Subcutaneous adipose tissue (tissue), 4 donors: ENCODE results near the gene LGALS9. TPM values are rescaled to one million over a fixed set of nuclear protein-coding genes. Genes with fewer than 3 reads are reported as not detected.

Experiments
- total RNA-seq, 4 donors: library from RNA; depleted of rRNA; stranded (reverse); fragments of >200 nt; gene quantifications; one replicate each; pipeline ENCODE4 v1.1.0, GENCODE V29; 2016
- TF ChIP-seq, protein P1 (sequence below): fragments of 450-650 bp; IDR thresholded peaks from one replicate; pipeline ENCODE4 v1.5.1; 2016; ENCODE audit warnings: low read depth, mild to moderate bottlenecking, control low read depth, antibody characterized with exemption, moderate library complexity

LGALS9 gene
- total RNA-seq, 4 donors from 2014 or later = 32.6 to 174 (median 57.1) TPM

DNA sequence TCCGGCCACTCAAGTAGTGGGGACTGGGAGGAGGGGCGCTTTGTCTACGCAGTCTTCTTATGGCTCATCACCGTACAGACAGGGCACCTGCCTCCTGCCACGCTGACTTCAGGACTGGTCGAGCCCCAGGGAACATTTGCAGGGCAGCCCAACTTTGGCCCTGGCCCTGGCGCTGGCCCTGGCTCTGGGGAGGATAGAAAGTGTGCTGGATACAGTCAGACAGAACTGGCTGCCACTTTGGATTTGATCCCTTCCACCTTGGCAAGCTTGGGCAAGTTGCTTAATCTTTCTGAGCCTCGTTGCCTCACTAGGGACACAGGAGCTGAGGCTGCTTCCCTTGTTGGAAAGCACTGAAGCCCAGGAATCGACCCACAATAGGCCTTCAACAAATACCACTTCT is 13.6 kb downstream of the LGALS9 start:
- TF ChIP-seq, protein P1, sequence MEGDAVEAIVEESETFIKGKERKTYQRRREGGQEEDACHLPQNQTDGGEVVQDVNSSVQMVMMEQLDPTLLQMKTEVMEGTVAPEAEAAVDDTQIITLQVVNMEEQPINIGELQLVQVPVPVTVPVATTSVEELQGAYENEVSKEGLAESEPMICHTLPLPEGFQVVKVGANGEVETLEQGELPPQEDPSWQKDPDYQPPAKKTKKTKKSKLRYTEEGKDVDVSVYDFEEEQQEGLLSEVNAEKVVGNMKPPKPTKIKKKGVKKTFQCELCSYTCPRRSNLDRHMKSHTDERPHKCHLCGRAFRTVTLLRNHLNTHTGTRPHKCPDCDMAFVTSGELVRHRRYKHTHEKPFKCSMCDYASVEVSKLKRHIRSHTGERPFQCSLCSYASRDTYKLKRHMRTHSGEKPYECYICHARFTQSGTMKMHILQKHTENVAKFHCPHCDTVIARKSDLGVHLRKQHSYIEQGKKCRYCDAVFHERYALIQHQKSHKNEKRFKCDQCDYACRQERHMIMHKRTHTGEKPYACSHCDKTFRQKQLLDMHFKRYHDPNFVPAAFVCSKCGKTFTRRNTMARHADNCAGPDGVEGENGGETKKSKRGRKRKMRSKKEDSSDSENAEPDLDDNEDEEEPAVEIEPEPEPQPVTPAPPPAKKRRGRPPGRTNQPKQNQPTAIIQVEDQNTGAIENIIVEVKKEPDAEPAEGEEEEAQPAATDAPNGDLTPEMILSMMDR = no peak

DNA sequence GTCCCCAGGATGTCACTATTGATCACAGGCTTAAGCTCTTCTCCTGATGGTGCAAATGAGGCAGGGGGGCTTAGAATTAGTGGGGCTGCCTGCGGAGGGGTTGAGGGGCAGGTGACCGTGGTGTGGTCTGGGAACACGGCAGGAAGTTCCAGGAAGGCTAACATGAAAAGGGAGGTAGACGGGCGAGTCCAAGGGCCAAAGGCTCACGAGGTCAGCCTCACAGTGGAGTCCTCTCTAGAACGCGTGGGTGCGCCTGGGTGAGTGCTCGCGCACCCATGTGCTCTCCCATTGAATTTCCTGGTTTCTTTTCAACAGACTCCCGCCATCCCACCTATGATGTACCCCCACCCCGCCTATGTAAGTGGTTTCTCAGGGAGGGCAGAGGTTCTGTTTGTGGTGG is 15.2 kb downstream of the LGALS9 start:
- TF ChIP-seq, protein P1 = no peak

DNA sequence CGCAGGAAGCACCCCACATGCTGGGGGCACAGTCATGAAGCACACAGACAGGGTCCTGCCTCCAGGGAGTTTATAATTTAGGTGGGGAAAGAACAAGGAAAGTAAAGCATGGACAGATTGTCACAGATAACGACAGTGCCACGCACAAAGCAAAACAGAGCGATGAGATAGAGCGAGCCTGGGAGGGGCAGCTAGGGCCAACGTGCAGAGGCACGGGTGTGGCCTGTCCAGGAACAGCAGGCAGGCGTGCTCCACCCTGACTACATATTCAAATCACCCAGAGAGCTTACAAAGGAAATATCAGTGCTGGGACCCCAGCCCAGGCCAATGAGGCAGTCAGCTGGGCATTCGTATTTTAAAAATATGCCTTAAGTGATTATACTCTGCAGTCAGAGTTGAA is 16.8 kb downstream of the LGALS9 start:
- TF ChIP-seq, protein P1 = no peak

DNA sequence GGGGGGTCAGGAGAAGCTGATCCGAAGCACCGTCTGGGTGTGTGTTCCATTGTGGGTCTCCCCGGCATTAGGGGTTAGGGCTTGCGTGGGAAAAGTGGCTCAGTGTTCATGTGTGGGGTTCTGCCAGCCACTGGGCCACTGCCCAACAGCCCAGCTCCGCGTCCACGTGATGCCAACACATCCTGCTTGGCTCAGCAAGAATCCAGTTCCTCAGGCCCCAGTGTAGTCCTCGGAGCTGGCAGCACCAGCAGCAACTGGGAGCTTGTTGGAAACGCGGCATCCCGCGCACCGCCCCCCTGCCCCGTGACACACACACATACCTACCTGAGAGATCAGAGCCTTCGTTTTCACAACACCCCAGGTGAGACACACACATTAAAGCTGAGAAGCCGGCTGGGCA is 18.9 kb downstream of the LGALS9 start:
- TF ChIP-seq, protein P1 = no peak

DNA sequence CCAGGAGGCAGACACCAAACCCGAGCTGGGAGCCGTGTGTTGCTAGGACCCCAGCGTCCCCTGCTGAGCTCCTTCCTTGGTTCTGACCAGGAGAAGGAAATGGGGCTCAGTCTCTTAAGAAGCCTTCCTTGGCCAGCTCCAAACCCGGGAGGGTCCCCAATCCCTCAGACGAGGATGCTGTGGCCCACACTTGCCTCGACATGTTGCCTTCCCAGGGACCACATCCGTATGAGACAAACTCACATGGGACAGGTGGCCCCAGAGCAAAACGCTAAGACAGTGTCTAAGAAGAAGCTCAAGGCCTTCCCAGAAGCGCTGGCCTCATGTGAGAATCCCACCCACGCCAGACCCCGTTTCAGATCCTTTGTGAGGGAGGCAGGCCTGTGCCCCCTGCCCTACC is 19.8 kb downstream of the LGALS9 start:
- TF ChIP-seq, protein P1 = no peak

DNA sequence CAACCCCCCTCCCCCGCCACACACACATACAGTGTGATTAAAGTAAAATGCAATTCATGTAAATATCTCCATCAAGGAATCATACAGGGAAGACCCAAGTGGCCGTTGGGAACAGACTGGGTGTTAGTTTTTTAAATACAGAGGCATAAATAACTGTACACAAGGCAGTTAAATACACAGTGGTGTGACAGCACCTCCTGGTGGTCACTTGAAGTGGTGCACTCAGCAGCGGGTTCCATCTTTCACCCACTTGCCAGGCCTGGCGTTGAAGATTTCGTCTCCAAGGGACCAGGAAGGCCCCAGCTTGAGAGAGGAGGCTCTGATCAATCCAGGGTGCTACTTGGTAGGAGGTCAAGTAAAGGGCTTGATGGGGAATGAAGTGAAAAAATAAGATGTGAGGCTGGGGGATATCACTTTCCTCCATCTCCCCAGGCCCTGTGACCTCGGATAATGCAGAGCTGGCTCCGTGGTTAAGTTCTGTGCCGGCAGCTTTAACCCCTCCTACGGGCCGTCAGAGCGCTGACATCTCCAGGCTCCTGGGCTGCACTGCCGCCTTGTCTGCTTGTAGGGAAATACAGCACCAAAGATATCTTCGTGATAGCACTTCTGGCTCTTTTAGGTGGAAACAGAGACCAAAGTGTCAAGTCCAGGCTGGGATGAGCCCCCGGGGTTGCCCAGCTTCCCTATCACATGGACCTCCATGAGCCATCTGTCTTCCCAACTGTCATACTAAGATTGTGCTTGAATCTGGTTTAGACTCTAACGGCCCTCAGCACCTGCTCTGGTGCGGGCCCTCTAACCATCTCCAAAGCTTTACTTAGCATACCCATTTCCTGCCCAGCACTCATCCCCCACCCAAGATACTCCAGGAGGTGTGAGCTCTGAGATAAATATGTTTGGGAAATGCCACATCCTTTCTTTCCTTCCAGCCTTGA is 20.7 kb downstream of the LGALS9 start:
- TF ChIP-seq, protein P1 = no peak

DNA sequence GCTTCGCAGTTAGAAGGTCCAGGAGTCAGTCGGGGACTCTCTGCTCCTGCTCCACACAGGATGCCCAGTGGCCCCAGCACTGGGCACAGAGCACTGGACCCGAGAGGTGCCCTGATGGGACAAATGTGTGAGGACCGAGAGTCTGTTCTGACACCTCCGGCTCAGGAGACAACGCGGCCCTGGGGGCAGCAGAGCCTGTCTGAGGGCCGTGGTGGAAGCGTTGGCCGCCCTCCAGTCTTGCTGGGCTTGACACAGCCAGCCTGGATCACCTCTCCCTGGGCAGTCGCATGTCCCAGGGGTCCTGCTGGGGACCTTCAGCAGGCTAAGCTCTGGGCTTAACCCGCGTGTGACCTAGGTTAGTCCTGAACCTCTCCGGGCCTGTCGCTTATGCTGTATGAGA is 23.1 kb downstream of the LGALS9 start:
- TF ChIP-seq, protein P1 = no peak
